A549 (cell line): ENCODE results near the gene TENT5C. TPM values are rescaled to one million over a fixed set of nuclear protein-coding genes. Genes with fewer than 3 reads are reported as not detected.

ENCODE experiments used
- ATAC-seq, 2 experiments: fragments of 200-7000 bp in 1 of 2; fragments of >200 bp in 1 of 2; cut with Nextera tagmentation in 1 of 2; cut with Tn5 transposase in 1 of 2; 3 replicates each; pipeline versions ENCODE4 v1.8.0 to v1.9.1; 2018 to 2020; ENCODE audit warnings: mild to moderate bottlenecking in 1 of 2, moderate library complexity in 1 of 2
- CTCF ChIA-PET: fragments of 300-600 bp; sonication (Branson Sonifier 250); formaldehyde crosslinking; extraction: SDS; loops from one replicate; lab custom pipeline; 2021; ENCODE audit warnings: antibody characterized with exemption, inconsistent platforms; lab: Yijun Ruan, JAX
- POLR2A ChIA-PET: fragments of 350-600 bp; formaldehyde crosslinking; extraction: SDS; loops from one replicate; lab custom pipeline; 2021; ENCODE audit warnings: antibody characterized with exemption, inconsistent platforms; lab: Yijun Ruan, JAX
- DNase-seq, 2 experiments: peaks; one replicate each; pipeline versions ENCODE4 v3.0.0 to v3.0.0-alpha.2; 2011 to 2016; ENCODE audit warnings: low read depth in 1 of 2, low spot score in 1 of 2
- FAIRE-seq: peaks from 2 replicates; lab custom pipeline; 2011; peaks lifted over from hg19 to GRCh38; lab: Jason Lieb, UNC
- H3K27ac ChIP-seq, 2 experiments: fragments of >200 bp; sonication (Bioruptor Twin); formaldehyde crosslinking; 3 replicates each; pipeline ENCODE4 v1.5.1; 2016 to 2017
- H3K4me1 ChIP-seq: fragments of >200 bp; sonication (Bioruptor Twin); formaldehyde crosslinking; 3 replicates; pipeline ENCODE4 v1.6.1; 2016
- H3K4me2 ChIP-seq: fragments of >200 bp; sonication (Bioruptor Twin); formaldehyde crosslinking; 3 replicates; pipeline ENCODE4 v1.6.1; 2016
- H3K4me3 ChIP-seq: fragments of >200 bp; sonication (Bioruptor Twin); formaldehyde crosslinking; 3 replicates; pipeline ENCODE4 v1.5.1; 2016
- H3K9me3 ChIP-seq: fragments of >200 bp; sonication (Bioruptor Twin); formaldehyde crosslinking; 3 replicates; pipeline ENCODE4 v1.6.1; 2016
- BHLHE40 ChIP-seq: IDR thresholded peaks from 2 replicates; pipeline ENCODE4 v1.6.1; 2012; ENCODE audit warnings: low read depth, low read length, inconsistent platforms
- CBX2 ChIP-seq: fragments of 200-600 bp; sonication (generic); IDR thresholded peaks from 2 replicates; pipeline ENCODE4 v1.6.1; 2016; ENCODE audit warnings: low read depth, mild to moderate bottlenecking, borderline replicate concordance
- EHF ChIP-seq: fragments of 250-450 bp; sonication (Bioruptor Pico); IDR thresholded peaks from 2 replicates; pipeline ENCODE4 v1.5.0; 2020; ENCODE audit warnings: mild to moderate bottlenecking
- EHMT2 ChIP-seq: fragments of 200-600 bp; sonication (generic); IDR thresholded peaks from 2 replicates; pipeline ENCODE4 v1.6.1; 2016; ENCODE audit warnings: antibody characterized with exemption, low read depth, mild to moderate bottlenecking, moderate library complexity
- FOSB ChIP-seq: fragments of 250-450 bp; sonication (Bioruptor Pico); IDR thresholded peaks from 2 replicates; pipeline ENCODE4 v1.5.0; 2020; ENCODE audit warnings: mild to moderate bottlenecking, moderate library complexity
- FOSL2 ChIP-seq, 2 experiments: fragments of 450-650 bp in 1 of 2; fragments of >200 bp in 1 of 2; sonication (Bioruptor Twin) in 1 of 2; formaldehyde crosslinking; IDR thresholded peaks; 2 replicates each; pipeline versions ENCODE4 v1.5.0 to v1.6.1; 2016 to 2020; ENCODE audit warnings: mild to moderate bottlenecking in 1 of 2, moderate library complexity in 1 of 2
- HEYL ChIP-seq: fragments of 250-450 bp; sonication (Bioruptor Pico); IDR thresholded peaks from 2 replicates; pipeline ENCODE4 v1.8.0; 2021; ENCODE audit warnings: mild to moderate bottlenecking, moderate library complexity
- JUN ChIP-seq, 2 experiments: fragments of >200 bp; sonication (Bioruptor Twin); formaldehyde crosslinking; IDR thresholded peaks; 2 replicates in 1 of 2; 3 replicates in 1 of 2; pipeline ENCODE4 v1.6.1; 2016 to 2017
- JUNB ChIP-seq: fragments of >200 bp; sonication (Bioruptor Twin); formaldehyde crosslinking; IDR thresholded peaks from 2 replicates; pipeline ENCODE4 v1.6.1; 2016
- KDM1A ChIP-seq: fragments of 200-600 bp; sonication (generic); IDR thresholded peaks from 2 replicates; pipeline ENCODE4 v1.6.1; 2016; ENCODE audit warnings: low read depth, mild to moderate bottlenecking
- MAZ ChIP-seq: fragments of 150-350 bp; IDR thresholded peaks from 2 replicates; pipeline ENCODE4 v1.6.1; 2014; ENCODE audit warnings: antibody characterized with exemption, low read depth, low read length, borderline replicate concordance
- MYC ChIP-seq: IDR thresholded peaks from 2 replicates; pipeline ENCODE4 v1.6.1; 2012; ENCODE audit warnings: mild to moderate bottlenecking, inconsistent platforms, low read length, improper control_type of control experiment, borderline replicate concordance
- NFE2L2 ChIP-seq: fragments of 150-350 bp; conservative IDR thresholded peaks from 2 replicates; pipeline ENCODE4 v1.6.1; 2014; ENCODE audit warnings: low read length
- NR3C1 ChIP-seq: fragments of >200 bp; sonication (Bioruptor Twin); formaldehyde crosslinking; IDR thresholded peaks from 3 replicates; pipeline ENCODE4 v1.6.1; 2017
- PHF8 ChIP-seq: fragments of 200-600 bp; sonication (generic); IDR thresholded peaks from 2 replicates; pipeline ENCODE4 v1.6.1; 2016; ENCODE audit warnings: low read depth, mild to moderate bottlenecking, antibody characterized with exemption, moderate library complexity, borderline replicate concordance
- POLR2A ChIP-seq: IDR thresholded peaks from 2 replicates; pipeline ENCODE4 v1.6.1; 2012; ENCODE audit warnings: mild to moderate bottlenecking, low read length
- POLR2AphosphoS2 ChIP-seq: conservative IDR thresholded peaks from 2 replicates; pipeline ENCODE4 v1.6.1; 2012; ENCODE audit warnings: low read length, improper control_type of control experiment, inconsistent platforms
- RARB ChIP-seq: fragments of 250-450 bp; sonication (Bioruptor Pico); IDR thresholded peaks from 2 replicates; pipeline ENCODE4 v1.8.0; 2021; ENCODE audit warnings: mild to moderate bottlenecking, moderate library complexity
- RCOR1 ChIP-seq: fragments of 150-350 bp; IDR thresholded peaks from 2 replicates; pipeline ENCODE4 v1.6.1; 2014; ENCODE audit warnings: antibody characterized with exemption, low read length, low read depth
- TP53 ChIP-seq: fragments of 250-450 bp; sonication (Bioruptor Pico); IDR thresholded peaks from 2 replicates; pipeline ENCODE4 v1.5.0; 2021; ENCODE audit warnings: mild to moderate bottlenecking, moderate library complexity
- ZNF302 ChIP-seq: fragments of 250-450 bp; sonication (Bioruptor Pico); IDR thresholded peaks from 2 replicates; pipeline ENCODE4 v1.9.0; 2021; ENCODE audit warnings: inconsistent platforms, mild to moderate bottlenecking, moderate library complexity
- WGBS: methylation state at CpG from one replicate; pipeline ENCODE4 v1.1.6; 2017; ENCODE audit errors: missing lambda C conversion rate; 5-methylcytosine and 5-hydroxymethylcytosine counted together
- polyA plus RNA-seq, 4 experiments: library from polyadenylated mRNA; depleted of rRNA in 3 of 4; stranded (reverse); fragments of >200 nt; fragmentation: RNase III in 1 of 4; extraction: RNeasy Plus Mini Kit Qiagen cat#74134 plus additional on column Dnase treatment in 1 of 4; gene quantifications; 2 replicates in 3 of 4; 3 replicates in 1 of 4; pipeline ENCODE4 v1.2.3, GENCODE V29; 2011 to 2017
- TF ChIP-seq, protein P1 (sequence below): fragments of 250-450 bp; sonication (Bioruptor Pico); IDR thresholded peaks from 2 replicates; pipeline ENCODE4 v1.5.0; 2020; ENCODE audit warnings: low read depth, mild to moderate bottlenecking, moderate library complexity
- TF ChIP-seq, protein P2 (sequence below): IDR thresholded peaks from 2 replicates; pipeline ENCODE4 v1.6.1; 2012; ENCODE audit warnings: low read depth, borderline replicate concordance
- TF ChIP-seq, protein P3 (sequence below): fragments of >200 bp; sonication (Bioruptor Twin); formaldehyde crosslinking; IDR thresholded peaks from 3 replicates; pipeline ENCODE4 v1.6.1; 2016
- TF ChIP-seq, protein P4 (sequence below): fragments of 450-650 bp; IDR thresholded peaks from 2 replicates; pipeline ENCODE4 v1.6.1; 2014; ENCODE audit warnings: antibody characterized with exemption
- TF ChIP-seq, protein P5 (sequence below): fragments of 150-350 bp; IDR thresholded peaks from 2 replicates; pipeline ENCODE4 v1.6.1; 2014; ENCODE audit warnings: low read depth, mild to moderate bottlenecking, low read length

The TENT5C gene
- polyA plus RNA-seq, 2 of the 4 experiments (the other 2 are of a cell fraction) = 0.14 to 0.17 TPM

DNA sequence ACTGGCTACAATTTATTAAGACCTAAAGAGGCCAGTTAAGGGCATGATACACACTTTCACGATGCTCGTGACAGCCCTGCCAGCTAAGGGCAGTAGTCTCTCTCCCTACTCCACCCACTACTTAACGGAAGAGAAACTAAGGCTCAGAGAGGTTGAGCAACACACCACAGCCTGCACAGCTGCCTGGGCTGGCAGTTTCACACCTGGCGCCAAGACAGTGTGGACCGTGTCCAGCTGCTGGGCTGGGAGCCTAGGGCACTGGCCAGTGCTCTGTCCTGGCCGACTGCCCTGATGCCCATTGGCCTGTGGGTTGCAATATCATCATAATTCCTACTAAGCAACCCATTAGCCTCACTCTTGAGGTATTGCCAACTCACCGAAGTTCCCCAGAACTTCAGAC, 27.6 kb downstream of the TENT5C start (continued):
- TF ChIP-seq JUN (IDR thresholded peaks at IDR 0.05) (no peak), POLR2A (no peak), FOSL2 (IDR thresholded peaks at IDR 0.05) (no peak), FOSL2 (CRISPR knock-in tag; IDR thresholded peaks at IDR 0.05) (no peak)

DNA sequence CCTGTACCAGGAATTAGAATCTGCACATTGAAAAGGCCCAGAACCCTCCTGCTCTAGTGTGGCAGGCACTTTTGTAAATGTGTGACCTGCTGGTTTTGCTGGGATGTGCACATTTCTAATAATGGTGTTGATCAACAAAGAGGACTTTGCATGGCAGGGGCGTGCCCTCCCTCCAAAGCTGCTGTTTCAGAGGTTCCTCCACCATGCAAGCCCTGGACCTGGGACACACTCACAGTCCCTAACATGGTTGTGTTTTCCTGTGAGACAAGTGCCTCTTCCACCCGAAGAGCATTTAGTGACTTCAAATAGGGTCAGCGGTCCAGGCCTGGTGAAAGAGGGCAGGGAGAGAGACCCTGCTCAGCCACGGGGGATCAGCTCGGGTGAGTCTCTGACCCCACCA, 28.1 kb downstream of the TENT5C start:
- DNase-seq (no peak), FAIRE-seq (no peak), ATAC-seq (no peak)
- 88% methylated on average over 3 of the region's 5 CpGs for WGBS
- no peak overlapping the region for H3K27ac ChIP-seq
- no peak overlapping the region for H3K4me2 ChIP-seq
- TF ChIP-seq FOSB (CRISPR knock-in tag) = no peak
- TF ChIP-seq JUN (IDR thresholded peaks at IDR 0.05) = no peak
- TF ChIP-seq RCOR1 = no peak
- TF ChIP-seq, protein P1, sequence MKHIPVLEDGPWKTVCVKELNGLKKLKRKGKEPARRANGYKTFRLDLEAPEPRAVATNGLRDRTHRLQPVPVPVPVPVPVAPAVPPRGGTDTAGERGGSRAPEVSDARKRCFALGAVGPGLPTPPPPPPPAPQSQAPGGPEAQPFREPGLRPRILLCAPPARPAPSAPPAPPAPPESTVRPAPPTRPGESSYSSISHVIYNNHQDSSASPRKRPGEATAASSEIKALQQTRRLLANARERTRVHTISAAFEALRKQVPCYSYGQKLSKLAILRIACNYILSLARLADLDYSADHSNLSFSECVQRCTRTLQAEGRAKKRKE (CRISPR knock-in tag) = no peak
- TF ChIP-seq FOSL2 (IDR thresholded peaks at IDR 0.05) = no peak
- no peak for TF ChIP-seq FOSL2 (CRISPR knock-in tag; IDR thresholded peaks at IDR 0.05)
- TF ChIP-seq JUNB = no peak
- no peak for TF ChIP-seq ZNF302 (CRISPR knock-in tag)
- TF ChIP-seq MAZ = no peak
- TF ChIP-seq, protein P2, sequence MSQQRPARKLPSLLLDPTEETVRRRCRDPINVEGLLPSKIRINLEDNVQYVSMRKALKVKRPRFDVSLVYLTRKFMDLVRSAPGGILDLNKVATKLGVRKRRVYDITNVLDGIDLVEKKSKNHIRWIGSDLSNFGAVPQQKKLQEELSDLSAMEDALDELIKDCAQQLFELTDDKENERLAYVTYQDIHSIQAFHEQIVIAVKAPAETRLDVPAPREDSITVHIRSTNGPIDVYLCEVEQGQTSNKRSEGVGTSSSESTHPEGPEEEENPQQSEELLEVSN = no peak
- TF ChIP-seq NFE2L2 = no peak
- no peaks in the 10 kb centered on the region for H3K9me3 ChIP-seq
- H3K4me3 ChIP-seq = no peak overlapping the region
- POLR2A ChIA-PET = no interaction called here
- CTCF ChIA-PET = no interaction called here
- H3K4me1 ChIP-seq = no peaks in the 10 kb centered on the region

DNA sequence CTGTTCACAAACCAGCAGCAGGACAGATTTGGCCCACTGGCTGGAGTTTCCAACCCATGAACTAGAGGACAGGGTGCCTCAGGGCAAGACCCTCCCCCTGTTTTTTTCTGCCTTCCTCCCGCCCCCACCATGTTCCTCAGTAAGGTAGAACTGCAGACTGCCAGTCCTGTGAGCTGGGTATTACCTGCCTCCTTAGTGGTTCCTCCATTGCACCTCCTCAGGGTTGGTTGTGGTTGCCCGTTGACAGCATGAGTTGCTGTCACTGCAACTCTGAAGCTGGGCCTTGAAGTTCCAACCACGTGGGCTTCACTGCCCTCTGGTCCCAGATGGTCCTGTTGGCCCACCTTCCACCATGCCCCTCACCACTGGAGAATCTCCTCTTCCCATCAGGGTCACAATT, 28.8 kb downstream of the TENT5C start:
- no peak for DNase-seq
- POLR2A ChIA-PET = no interaction called here
- CTCF ChIA-PET = no interaction called here
- H3K4me3 ChIP-seq = no peak overlapping the region
- no peaks in the 10 kb centered on the region for H3K9me3 ChIP-seq
- 20% methylated on average over 1 of the region's 3 CpGs for WGBS
- ATAC-seq = no peak
- H3K27ac ChIP-seq = no peak overlapping the region
- FAIRE-seq = no peak
- H3K4me2 ChIP-seq = no peak overlapping the region
- H3K4me1 ChIP-seq = no peaks in the 10 kb centered on the region
- TF ChIP-seq PHF8 = no peak
- TF ChIP-seq MYC = no peak
- no peak for TF ChIP-seq EHMT2
- TF ChIP-seq, protein P3, sequence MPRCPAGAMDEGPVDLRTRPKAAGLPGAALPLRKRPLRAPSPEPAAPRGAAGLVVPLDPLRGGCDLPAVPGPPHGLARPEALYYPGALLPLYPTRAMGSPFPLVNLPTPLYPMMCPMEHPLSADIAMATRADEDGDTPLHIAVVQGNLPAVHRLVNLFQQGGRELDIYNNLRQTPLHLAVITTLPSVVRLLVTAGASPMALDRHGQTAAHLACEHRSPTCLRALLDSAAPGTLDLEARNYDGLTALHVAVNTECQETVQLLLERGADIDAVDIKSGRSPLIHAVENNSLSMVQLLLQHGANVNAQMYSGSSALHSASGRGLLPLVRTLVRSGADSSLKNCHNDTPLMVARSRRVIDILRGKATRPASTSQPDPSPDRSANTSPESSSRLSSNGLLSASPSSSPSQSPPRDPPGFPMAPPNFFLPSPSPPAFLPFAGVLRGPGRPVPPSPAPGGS = no peak
- no peak for TF ChIP-seq EHF (CRISPR knock-in tag)
- TF ChIP-seq, protein P4, sequence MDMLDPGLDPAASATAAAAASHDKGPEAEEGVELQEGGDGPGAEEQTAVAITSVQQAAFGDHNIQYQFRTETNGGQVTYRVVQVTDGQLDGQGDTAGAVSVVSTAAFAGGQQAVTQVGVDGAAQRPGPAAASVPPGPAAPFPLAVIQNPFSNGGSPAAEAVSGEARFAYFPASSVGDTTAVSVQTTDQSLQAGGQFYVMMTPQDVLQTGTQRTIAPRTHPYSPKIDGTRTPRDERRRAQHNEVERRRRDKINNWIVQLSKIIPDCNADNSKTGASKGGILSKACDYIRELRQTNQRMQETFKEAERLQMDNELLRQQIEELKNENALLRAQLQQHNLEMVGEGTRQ = no peak
- no peak for TF ChIP-seq JUNB
- no peak for TF ChIP-seq BHLHE40
- TF ChIP-seq, protein P5, sequence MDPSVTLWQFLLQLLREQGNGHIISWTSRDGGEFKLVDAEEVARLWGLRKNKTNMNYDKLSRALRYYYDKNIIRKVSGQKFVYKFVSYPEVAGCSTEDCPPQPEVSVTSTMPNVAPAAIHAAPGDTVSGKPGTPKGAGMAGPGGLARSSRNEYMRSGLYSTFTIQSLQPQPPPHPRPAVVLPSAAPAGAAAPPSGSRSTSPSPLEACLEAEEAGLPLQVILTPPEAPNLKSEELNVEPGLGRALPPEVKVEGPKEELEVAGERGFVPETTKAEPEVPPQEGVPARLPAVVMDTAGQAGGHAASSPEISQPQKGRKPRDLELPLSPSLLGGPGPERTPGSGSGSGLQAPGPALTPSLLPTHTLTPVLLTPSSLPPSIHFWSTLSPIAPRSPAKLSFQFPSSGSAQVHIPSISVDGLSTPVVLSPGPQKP = no peak
- no peak for TF ChIP-seq POLR2AphosphoS2
- TF ChIP-seq KDM1A = no peak
- TF ChIP-seq CBX2 = no peak
- no peak for TF ChIP-seq HEYL (CRISPR knock-in tag)
- no peak for TF ChIP-seq TP53
- TF ChIP-seq RARB (CRISPR knock-in tag) = no peak
- no peak for TF ChIP-seq NR3C1
